ENCODE measurements around the gene MKI67. TPM values are rescaled to one million over a fixed set of nuclear protein-coding genes. Genes with fewer than 3 reads are reported as not detected.
"Not testable (repeated sequence)": the region's sequence is repeated elsewhere in the genome, so short reads cannot be mapped to it uniquely, and the experiment has no call there.

Gene MKI67
- total and polyA plus RNA-seq, 2 experiments from 2014 or later = 7.9 to 63.6 TPM

DNA sequence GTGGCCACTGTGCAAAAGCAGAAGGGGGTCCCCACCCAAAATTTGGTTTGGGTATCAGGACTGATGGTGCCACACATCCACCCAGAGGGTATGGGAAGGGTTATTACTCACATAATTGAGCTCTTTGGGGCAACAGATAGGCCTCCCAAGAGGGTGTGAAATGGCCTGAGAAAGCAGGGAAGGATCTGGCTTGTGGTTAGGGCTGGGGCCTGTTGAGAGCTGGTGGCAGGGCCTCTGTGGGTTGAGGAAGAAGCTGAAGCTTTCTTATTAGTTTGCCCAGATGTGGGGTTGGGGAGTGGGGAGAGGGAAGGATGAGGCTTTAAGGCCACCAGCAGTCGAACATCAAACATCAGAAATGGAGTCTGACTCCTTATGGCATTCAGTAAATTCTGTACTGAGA lies 18.3 kb upstream of the MKI67 start:
- Histone ChIP-seq H3K4me3 (no peak overlapping the region), H3K4me1 (ENCODE audit: low read depth) (no peaks in the 10 kb centered on the region), H3K27ac (no peak overlapping the region), H3K27me3 (no peaks in the 10 kb centered on the region), H3K36me3 (no peaks in the 10 kb centered on the region), H3K9me3 (ENCODE audit: low read depth) (no peaks in the 10 kb centered on the region)
- no peak for DNase-seq (ENCODE audit: low read depth in 1 of 2, low spot score in 1 of 2)
- TF ChIP-seq, protein P1, sequence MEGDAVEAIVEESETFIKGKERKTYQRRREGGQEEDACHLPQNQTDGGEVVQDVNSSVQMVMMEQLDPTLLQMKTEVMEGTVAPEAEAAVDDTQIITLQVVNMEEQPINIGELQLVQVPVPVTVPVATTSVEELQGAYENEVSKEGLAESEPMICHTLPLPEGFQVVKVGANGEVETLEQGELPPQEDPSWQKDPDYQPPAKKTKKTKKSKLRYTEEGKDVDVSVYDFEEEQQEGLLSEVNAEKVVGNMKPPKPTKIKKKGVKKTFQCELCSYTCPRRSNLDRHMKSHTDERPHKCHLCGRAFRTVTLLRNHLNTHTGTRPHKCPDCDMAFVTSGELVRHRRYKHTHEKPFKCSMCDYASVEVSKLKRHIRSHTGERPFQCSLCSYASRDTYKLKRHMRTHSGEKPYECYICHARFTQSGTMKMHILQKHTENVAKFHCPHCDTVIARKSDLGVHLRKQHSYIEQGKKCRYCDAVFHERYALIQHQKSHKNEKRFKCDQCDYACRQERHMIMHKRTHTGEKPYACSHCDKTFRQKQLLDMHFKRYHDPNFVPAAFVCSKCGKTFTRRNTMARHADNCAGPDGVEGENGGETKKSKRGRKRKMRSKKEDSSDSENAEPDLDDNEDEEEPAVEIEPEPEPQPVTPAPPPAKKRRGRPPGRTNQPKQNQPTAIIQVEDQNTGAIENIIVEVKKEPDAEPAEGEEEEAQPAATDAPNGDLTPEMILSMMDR (IDR thresholded peaks at IDR 0.05; ENCODE audit: low read depth, low read length) = no peak

DNA sequence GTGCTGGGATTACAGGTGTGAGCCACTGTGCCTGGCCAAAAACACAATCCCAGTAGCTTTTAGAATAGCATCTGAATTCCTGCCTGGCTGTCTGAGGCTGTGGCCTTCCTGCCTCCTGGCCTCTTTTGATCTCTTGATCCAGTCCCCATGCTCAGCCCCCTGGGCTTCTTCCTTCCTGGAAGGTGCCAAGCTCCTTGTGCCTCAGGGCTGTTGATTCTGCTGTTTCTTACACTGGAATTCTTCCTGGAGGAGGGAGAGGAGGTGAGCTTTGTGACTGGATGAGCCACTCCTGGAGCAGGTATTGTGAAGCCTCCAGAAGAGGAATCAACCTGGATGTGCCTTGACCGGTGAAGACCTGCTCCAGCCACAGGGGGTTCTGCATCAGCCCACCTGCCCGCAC lies 17.3 kb upstream of the MKI67 start:
- H3K27ac ChIP-seq = no peak overlapping the region
- TF ChIP-seq, protein P1 (IDR thresholded peaks at IDR 0.05; ENCODE audit: low read depth, low read length) = no peak
- DNase-seq (ENCODE audit: low read depth in 1 of 2, low spot score in 1 of 2) = no peak
- no peaks in the 10 kb centered on the region for H3K27me3 ChIP-seq
- H3K36me3 ChIP-seq = no peaks in the 10 kb centered on the region
- H3K4me3 ChIP-seq = no peak overlapping the region
- H3K9me3 ChIP-seq (ENCODE audit: low read depth) = no peaks in the 10 kb centered on the region
- H3K4me1 ChIP-seq (ENCODE audit: low read depth) = no peaks in the 10 kb centered on the region

DNA sequence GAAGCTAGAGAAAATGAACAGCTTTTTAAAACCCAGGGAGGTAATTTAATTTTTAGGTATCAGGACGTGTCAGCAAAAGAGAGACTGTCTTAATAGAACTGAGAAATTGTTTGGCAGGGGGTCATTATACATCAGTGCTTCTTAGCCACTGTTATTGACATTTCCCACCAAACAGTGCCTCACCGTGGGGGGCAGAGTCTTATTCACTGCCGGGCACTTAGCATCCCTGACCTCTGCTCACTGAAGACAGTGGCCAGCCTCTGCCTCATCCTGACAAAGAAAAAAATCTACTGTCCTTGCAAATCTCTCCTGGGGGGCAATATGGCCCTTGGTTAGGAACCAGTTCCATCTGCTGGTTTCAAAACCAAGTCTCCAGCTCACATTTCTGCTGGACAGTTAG lies 14.2 kb upstream of the MKI67 start:
- Histone ChIP-seq H3K4me3 (no peak overlapping the region), H3K36me3 (no peaks in the 10 kb centered on the region), H3K9me3 (ENCODE audit: low read depth) (no peaks in the 10 kb centered on the region), H3K27ac (no peak overlapping the region), H3K4me1 (ENCODE audit: low read depth) (no peaks in the 10 kb centered on the region), H3K27me3 (no peaks in the 10 kb centered on the region)
- DNase-seq (ENCODE audit: low read depth in 1 of 2, low spot score in 1 of 2) = no peak
- TF ChIP-seq, protein P1 (IDR thresholded peaks at IDR 0.05; ENCODE audit: low read depth, low read length) = no peak

DNA sequence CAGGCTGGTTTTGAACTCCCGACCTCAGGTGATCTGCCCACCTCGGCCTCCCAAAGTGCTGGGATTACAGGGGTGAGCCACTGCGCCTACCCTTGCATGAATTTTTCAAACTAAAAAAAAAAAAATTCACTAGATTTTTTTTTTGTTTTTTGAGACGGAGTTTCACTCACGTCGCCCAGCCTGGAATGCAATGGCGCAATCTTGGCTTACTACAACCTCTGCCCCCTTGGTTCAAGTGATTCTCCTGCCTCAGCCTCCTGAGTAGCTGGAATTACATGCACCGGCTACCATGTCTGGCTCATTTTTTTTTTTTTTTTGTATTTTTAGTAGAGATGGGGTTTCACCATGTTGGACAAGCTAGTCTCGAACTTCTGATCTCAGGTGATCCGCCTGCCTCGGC lies 12.2 kb upstream of the MKI67 start:
- H3K4me3 ChIP-seq; H3K27me3 ChIP-seq; H3K27ac ChIP-seq; H3K9me3 ChIP-seq (ENCODE audit: low read depth); H3K36me3 ChIP-seq; DNase-seq (ENCODE audit: low read depth in 1 of 2, low spot score in 1 of 2); H3K4me1 ChIP-seq (ENCODE audit: low read depth): not testable (repeated sequence)

DNA sequence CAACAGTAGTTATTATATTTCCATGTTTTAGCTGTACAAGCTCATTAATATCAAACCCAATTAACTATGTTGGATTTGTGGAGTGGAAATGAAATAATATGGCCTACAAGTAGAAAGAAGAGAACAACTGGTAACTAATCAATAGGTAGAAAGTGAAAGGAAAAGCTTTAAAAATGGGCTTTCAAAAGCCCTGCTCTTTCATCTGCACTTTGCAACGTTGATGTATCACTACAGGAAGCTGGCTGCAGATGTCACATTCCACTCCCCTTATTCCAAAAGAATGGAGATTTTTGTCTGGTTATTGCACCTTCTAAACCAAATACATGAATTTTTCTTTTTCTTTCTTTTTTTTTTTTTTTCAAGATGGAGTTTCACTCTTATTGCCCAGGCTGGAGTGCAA lies 11.7 kb upstream of the MKI67 start:
- H3K4me1 ChIP-seq (ENCODE audit: low read depth) = no peaks in the 10 kb centered on the region
- no peak overlapping the region for H3K27ac ChIP-seq
- no peaks in the 10 kb centered on the region for H3K36me3 ChIP-seq
- no peak overlapping the region for H3K4me3 ChIP-seq
- TF ChIP-seq, protein P1 (IDR thresholded peaks at IDR 0.05; ENCODE audit: low read depth, low read length) = no peak
- no peaks in the 10 kb centered on the region for H3K27me3 ChIP-seq
- DNase-seq (ENCODE audit: low read depth in 1 of 2, low spot score in 1 of 2) = no peak
- H3K9me3 ChIP-seq (ENCODE audit: low read depth) = no peaks in the 10 kb centered on the region

DNA sequence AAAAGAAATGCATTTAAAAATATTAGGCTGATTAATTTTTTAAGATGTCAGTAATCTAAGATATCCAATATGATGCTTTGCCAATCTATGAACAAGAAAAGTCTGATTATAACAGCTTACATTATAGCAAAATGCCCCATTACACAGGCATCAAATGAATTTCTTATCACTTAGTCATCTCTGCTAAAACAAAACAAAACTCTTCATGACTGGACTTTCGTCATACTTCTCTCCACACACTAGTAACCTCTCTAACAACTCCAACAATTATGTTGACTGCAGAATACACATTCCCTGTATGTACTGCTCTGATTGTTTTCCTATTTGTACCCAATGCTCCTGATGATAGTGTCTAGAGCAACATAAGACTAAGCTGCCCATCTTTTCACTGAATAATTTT lies 3.8 kb upstream of the MKI67 start:
- no peaks in the 10 kb centered on the region for H3K9me3 ChIP-seq (ENCODE audit: low read depth)
- no peaks in the 10 kb centered on the region for H3K4me1 ChIP-seq (ENCODE audit: low read depth)
- H3K27ac ChIP-seq = no peak overlapping the region
- no peaks in the 10 kb centered on the region for H3K36me3 ChIP-seq
- H3K4me3 ChIP-seq = no peak overlapping the region
- TF ChIP-seq, protein P1 (IDR thresholded peaks at IDR 0.05; ENCODE audit: low read depth, low read length) = no peak
- peak in 1 of 2 donors; percentile 32 for DNase-seq (ENCODE audit: low read depth in 1 of 2, low spot score in 1 of 2)
- H3K27me3 ChIP-seq = no peaks in the 10 kb centered on the region

Measured in cardiac muscle cell (in vitro differentiated cells and primary cell).